LNCaP clone FGC (cell line): ENCODE measurements around the gene ADARB2.

ENCODE experiments used
- DNase-seq: peaks from one replicate; pipeline ENCODE4 v3.0.0-alpha.2; 2011; ENCODE audit warnings: low read depth
- H3K4me3 ChIP-seq: 2 replicates; pipeline ENCODE4 v1.5.1; 2011; ENCODE audit warnings: mild to moderate bottlenecking, low read depth, low read length, control low read depth
- CTCF ChIP-seq: IDR thresholded peaks from 2 replicates; pipeline ENCODE4 v1.5.1; 2012; ENCODE audit warnings: mild to moderate bottlenecking; ENCODE audit not compliant: control insufficient read depth, insufficient read depth; ENCODE audit errors: extremely low read depth

Gene ADARB2

GRCh38 chr10:1183701-1184100 is 553.6 kb downstream of the ADARB2 start:
- DNase-seq = no peak
- H3K4me3 ChIP-seq = no peak overlapping the region
- TF ChIP-seq CTCF = no peak

- DNase-seq = no peak
- no peak overlapping the region for H3K4me3 ChIP-seq
- no peak for TF ChIP-seq CTCF
Measured at GRCh38 chr10:1183033-1183396, 554.3 kb downstream of the ADARB2 start.

- no peak for TF ChIP-seq CTCF
- no peak overlapping the region for H3K4me3 ChIP-seq
- DNase-seq = no peak
Measured at GRCh38 chr10:1182280-1183032, 554.9 kb downstream of the ADARB2 start.

GRCh38 chr10:1180836-1181235 is 556.5 kb downstream of the ADARB2 start:
- no peak overlapping the region for H3K4me3 ChIP-seq
- no peak for TF ChIP-seq CTCF
- no peak for DNase-seq

- no peak overlapping the region for H3K4me3 ChIP-seq
- DNase-seq = no peak
- no peak for TF ChIP-seq CTCF
Measured at GRCh38 chr10:1180071-1180730, 557.1 kb downstream of the ADARB2 start.

GRCh38 chr10:1179346-1180070 is 557.8 kb downstream of the ADARB2 start:
- DNase-seq = no peak
- TF ChIP-seq CTCF = no peak
- H3K4me3 ChIP-seq = no peak overlapping the region
